ENCODE data around the gene LYST. TPM values are rescaled to one million over a fixed set of nuclear protein-coding genes. Genes with fewer than 3 reads are reported as not detected.

Gene LYST
- total RNA-seq, 2 experiments from 2014 or later, result 4.0 to 8.2 TPM

DNA sequence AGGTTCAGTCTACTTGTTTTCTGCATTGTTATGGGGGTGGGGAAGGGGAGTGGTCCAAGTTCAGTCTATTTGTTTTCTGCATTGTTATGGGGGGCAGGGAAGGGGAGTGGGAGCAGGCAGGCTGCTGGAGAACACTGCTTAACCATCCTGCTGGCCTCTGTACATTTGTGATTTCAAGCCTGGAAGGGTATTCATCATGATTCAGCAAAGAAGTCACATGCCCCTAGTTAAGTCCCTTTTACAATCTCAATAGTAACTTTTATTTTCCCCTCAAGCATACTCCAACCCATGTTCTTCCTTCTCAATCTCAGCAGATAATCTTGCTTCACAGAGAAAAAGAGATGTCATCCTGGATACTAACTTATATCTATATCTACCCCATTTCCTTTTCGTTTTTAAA is 7.9 kb downstream of the LYST start:
- no peak overlapping the region for H3K27ac ChIP-seq (ENCODE audit: low read depth, low read length, poor library complexity, severe bottlenecking)
- no peak overlapping the region for H3K4me2 ChIP-seq (ENCODE audit: low read length)
- no peaks in the 10 kb centered on the region for H3K79me2 ChIP-seq (ENCODE audit: insufficient read depth, low read depth, low read length)
- H2AFZ ChIP-seq (ENCODE audit: low read length), result no peak overlapping the region
- no peaks in the 10 kb centered on the region for H3K9me3 ChIP-seq (ENCODE audit: low read length)
- no peaks in the 10 kb centered on the region for H4K20me1 ChIP-seq (ENCODE audit: insufficient read depth, low read length)
- no TSS peak for BruUV-seq (replicated peaks)
- DNase-seq (ENCODE audit: low spot score), result no peak
- no peaks in the 10 kb centered on the region for H3K4me1 ChIP-seq (ENCODE audit: insufficient read depth, low read length, poor library complexity, severe bottlenecking)
- CTCF ChIA-PET (ENCODE audit: unreplicated experiment), result no interaction called here
- H3K9me2 ChIP-seq (ENCODE audit: insufficient read depth, low read length), result no peaks in the 10 kb centered on the region
- H3K4me3 ChIP-seq (ENCODE audit: low read depth, low read length, poor library complexity, severe bottlenecking), result no peak overlapping the region
- TF ChIP-seq, protein P1, sequence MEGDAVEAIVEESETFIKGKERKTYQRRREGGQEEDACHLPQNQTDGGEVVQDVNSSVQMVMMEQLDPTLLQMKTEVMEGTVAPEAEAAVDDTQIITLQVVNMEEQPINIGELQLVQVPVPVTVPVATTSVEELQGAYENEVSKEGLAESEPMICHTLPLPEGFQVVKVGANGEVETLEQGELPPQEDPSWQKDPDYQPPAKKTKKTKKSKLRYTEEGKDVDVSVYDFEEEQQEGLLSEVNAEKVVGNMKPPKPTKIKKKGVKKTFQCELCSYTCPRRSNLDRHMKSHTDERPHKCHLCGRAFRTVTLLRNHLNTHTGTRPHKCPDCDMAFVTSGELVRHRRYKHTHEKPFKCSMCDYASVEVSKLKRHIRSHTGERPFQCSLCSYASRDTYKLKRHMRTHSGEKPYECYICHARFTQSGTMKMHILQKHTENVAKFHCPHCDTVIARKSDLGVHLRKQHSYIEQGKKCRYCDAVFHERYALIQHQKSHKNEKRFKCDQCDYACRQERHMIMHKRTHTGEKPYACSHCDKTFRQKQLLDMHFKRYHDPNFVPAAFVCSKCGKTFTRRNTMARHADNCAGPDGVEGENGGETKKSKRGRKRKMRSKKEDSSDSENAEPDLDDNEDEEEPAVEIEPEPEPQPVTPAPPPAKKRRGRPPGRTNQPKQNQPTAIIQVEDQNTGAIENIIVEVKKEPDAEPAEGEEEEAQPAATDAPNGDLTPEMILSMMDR (conservative IDR thresholded peaks at IDR 0.05; ENCODE audit: low read length), result no peak
- no peak for TF ChIP-seq EZH2phosphoT487 (IDR thresholded peaks at IDR 0.05; ENCODE audit: borderline replicate concordance, low read depth, low read length)
- intact Hi-C loops (cut with micrococcal nuclease; ENCODE audit: unreplicated experiment), result no loop called here
- no peaks in the 10 kb centered on the region for H3K36me3 ChIP-seq (ENCODE audit: insufficient read depth, low read length)
- POLR2A ChIA-PET, result interaction anchor here (0.7 kb wide), 1 partner anchor 12 kb away, joined by 4 read pairs; no protein-coding TSS in a partner anchor

DNA sequence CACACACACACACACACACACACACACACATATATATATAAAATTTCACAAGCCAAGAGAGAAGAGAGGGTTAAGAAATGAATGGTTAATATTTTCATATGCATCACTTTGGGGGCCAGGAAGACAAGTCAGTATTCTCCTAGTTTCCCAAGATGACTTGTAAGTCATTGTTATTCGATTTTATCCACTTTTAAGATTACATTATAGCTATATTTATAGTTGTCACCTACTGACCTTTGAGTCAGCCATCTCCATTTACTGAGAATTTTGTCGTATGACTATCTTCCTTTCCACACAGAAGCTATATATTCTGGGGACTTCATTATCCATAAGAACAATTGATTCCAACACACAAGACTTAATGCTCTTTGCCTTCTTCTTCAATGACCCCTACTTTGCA is 8.9 kb downstream of the LYST start:
- DNase-seq (ENCODE audit: low spot score), result no peak
- no peak overlapping the region for H3K27ac ChIP-seq (ENCODE audit: low read depth, low read length, poor library complexity, severe bottlenecking)
- H2AFZ ChIP-seq (ENCODE audit: low read length), result no peak overlapping the region
- H3K9me3 ChIP-seq (ENCODE audit: low read length), result no peaks in the 10 kb centered on the region
- no peaks in the 10 kb centered on the region for H3K4me1 ChIP-seq (ENCODE audit: insufficient read depth, low read length, poor library complexity, severe bottlenecking)
- ChIA-PET CTCF (ENCODE audit: unreplicated experiment) (no interaction called here), POLR2A (interaction anchor here (0.6 to 1.3 kb wide), 7 partner anchors 8 to 472 kb away, joined by 3 to 5 read pairs (median 3); no protein-coding TSS in a partner anchor)
- BruUV-seq (replicated peaks), result no TSS peak
- no peak overlapping the region for H3K4me2 ChIP-seq (ENCODE audit: low read length)
- H3K4me3 ChIP-seq (ENCODE audit: low read depth, low read length, poor library complexity, severe bottlenecking), result no peak overlapping the region
- intact Hi-C loops (cut with micrococcal nuclease; ENCODE audit: unreplicated experiment), result no loop called here
- H3K9me2 ChIP-seq (ENCODE audit: insufficient read depth, low read length), result no peaks in the 10 kb centered on the region
- TF ChIP-seq, protein P1 (conservative IDR thresholded peaks at IDR 0.05; ENCODE audit: low read length), result no peak
- TF ChIP-seq EZH2phosphoT487 (IDR thresholded peaks at IDR 0.05; ENCODE audit: borderline replicate concordance, low read depth, low read length), result no peak
- H4K20me1 ChIP-seq (ENCODE audit: insufficient read depth, low read length), result no peaks in the 10 kb centered on the region
- H3K36me3 ChIP-seq (ENCODE audit: insufficient read depth, low read length), result no peaks in the 10 kb centered on the region
- H3K79me2 ChIP-seq (ENCODE audit: insufficient read depth, low read depth, low read length), result no peaks in the 10 kb centered on the region

DNA sequence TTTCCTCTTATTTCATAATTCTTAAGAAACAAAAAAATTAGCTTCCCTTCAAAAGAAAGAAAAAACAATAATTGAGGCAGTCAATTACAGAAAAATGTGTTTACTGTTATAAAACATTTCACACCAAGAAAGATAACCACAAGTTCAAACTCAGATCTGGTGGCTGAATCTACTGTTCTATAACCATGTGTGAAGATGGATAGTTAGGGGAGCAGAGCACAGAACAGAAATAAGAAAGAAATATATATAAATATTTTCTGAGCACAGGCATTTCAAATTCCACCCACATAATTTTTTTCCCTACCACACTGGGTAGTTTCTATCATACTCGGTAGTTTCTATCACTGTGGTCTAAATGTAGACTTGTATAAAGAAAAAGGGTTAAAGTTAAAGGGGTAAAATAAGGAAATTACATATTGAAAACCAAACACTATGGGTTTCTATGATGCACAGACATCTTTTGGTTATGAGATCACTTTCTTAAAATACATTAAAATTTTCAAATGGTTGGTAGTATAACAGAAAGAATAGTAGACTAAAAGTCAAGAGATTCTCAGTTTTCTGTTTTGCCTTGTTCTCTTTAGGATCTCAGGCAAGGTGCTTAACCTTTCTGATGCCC is 10.8 kb downstream of the LYST start:
- Histone ChIP-seq H3K9me2 (ENCODE audit: insufficient read depth, low read length) (no peaks in the 10 kb centered on the region), H3K27ac (ENCODE audit: low read depth, low read length, poor library complexity, severe bottlenecking) (no peak overlapping the region), H3K9me3 (ENCODE audit: low read length) (no peaks in the 10 kb centered on the region), H3K4me3 (ENCODE audit: low read depth, low read length, poor library complexity, severe bottlenecking) (no peak overlapping the region), H4K20me1 (ENCODE audit: insufficient read depth, low read length) (no peaks in the 10 kb centered on the region), H2AFZ (ENCODE audit: low read length) (no peak overlapping the region), H3K36me3 (ENCODE audit: insufficient read depth, low read length) (no peaks in the 10 kb centered on the region), H3K4me1 (ENCODE audit: insufficient read depth, low read length, poor library complexity, severe bottlenecking) (no peaks in the 10 kb centered on the region), H3K4me2 (ENCODE audit: low read length) (no peak overlapping the region), H3K79me2 (ENCODE audit: insufficient read depth, low read depth, low read length) (no peaks in the 10 kb centered on the region)
- TF ChIP-seq, protein P1 (conservative IDR thresholded peaks at IDR 0.05; ENCODE audit: low read length), result no peak
- no peak for TF ChIP-seq EZH2phosphoT487 (IDR thresholded peaks at IDR 0.05; ENCODE audit: borderline replicate concordance, low read depth, low read length)
- POLR2A ChIA-PET, result interaction anchor here (0.6 to 1.0 kb wide), 3 partner anchors 13 to 1745 kb away, joined by 3 read pairs; no protein-coding TSS in a partner anchor
- intact Hi-C loops (cut with micrococcal nuclease; ENCODE audit: unreplicated experiment), result no loop called here
- BruUV-seq (replicated peaks), result no TSS peak
- no peak for DNase-seq (ENCODE audit: low spot score)
- CTCF ChIA-PET (ENCODE audit: unreplicated experiment), result no interaction called here

Data from OCI-LY7 (cell line).